Naive B cell (primary cell): ENCODE measurements around the gene GAP43. TPM values are rescaled to one million over a fixed set of nuclear protein-coding genes. Genes with fewer than 3 reads are reported as not detected.

Experiments
- ATAC-seq, 2 donors: fragments of 150-1000 bp; cut with Tn5 transposase; 2 replicates each; pipeline ENCODE4 v1.10.0; 2021; ENCODE audit warnings: low read depth in 2 of 2, mild to moderate bottlenecking in 2 of 2, moderate library complexity in 2 of 2
- DNase-seq: peaks from one replicate; pipeline ENCODE4 v3.0.0; 2022
- H3K27ac Mint-ChIP-seq, 6 donors: one replicate each; pipeline ENCODE4 v1.8.0; 2020 to 2022; ENCODE audit warnings: mild to moderate bottlenecking in 6 of 6, mixed read lengths in 6 of 6, moderate library complexity in 5 of 6, inconsistent platforms in 2 of 6
- H3K27me3 Mint-ChIP-seq, 3 donors: one replicate each; pipeline ENCODE4 v1.8.0; 2021 to 2022; ENCODE audit warnings: mixed read lengths in 3 of 3, mild to moderate bottlenecking in 1 of 3
- H3K36me3 Mint-ChIP-seq, 2 donors: one replicate each; pipeline ENCODE4 v1.8.0; 2020 to 2022; ENCODE audit warnings: mixed read lengths in 2 of 2, inconsistent platforms in 1 of 2, mild to moderate bottlenecking in 1 of 2
- H3K4me1 Mint-ChIP-seq, 3 donors: one replicate each; pipeline ENCODE4 v1.8.0; 2020 to 2022; ENCODE audit warnings: mixed read lengths in 3 of 3, inconsistent platforms in 1 of 3, mild to moderate bottlenecking in 1 of 3, moderate library complexity in 1 of 3
- H3K4me3 Mint-ChIP-seq, 8 donors: one replicate each; pipeline ENCODE4 v1.8.0; 2020 to 2022; ENCODE audit warnings: mild to moderate bottlenecking in 8 of 8, mixed read lengths in 8 of 8, moderate library complexity in 8 of 8, inconsistent platforms in 2 of 8
- H3K9me3 Mint-ChIP-seq, 7 donors: one replicate each; pipeline ENCODE4 v1.8.0; 2020 to 2022; ENCODE audit warnings: mixed read lengths in 7 of 7, mild to moderate bottlenecking in 5 of 7, inconsistent platforms in 2 of 7, moderate library complexity in 1 of 7
- polyA plus RNA-seq, 6 donors: library from polyadenylated mRNA; unstranded; fragments of 300-500 nt; fragmentation: Illumina TruSeq; gene quantifications; one replicate each; pipeline ENCODE4 v1.2.3, GENCODE V29; 2021; ENCODE audit warnings: low read depth in 6 of 6

GAP43 gene, protein sequence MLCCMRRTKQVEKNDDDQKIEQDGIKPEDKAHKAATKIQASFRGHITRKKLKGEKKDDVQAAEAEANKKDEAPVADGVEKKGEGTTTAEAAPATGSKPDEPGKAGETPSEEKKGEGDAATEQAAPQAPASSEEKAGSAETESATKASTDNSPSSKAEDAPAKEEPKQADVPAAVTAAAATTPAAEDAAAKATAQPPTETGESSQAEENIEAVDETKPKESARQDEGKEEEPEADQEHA
- polyA plus RNA-seq, result not detected

DNA sequence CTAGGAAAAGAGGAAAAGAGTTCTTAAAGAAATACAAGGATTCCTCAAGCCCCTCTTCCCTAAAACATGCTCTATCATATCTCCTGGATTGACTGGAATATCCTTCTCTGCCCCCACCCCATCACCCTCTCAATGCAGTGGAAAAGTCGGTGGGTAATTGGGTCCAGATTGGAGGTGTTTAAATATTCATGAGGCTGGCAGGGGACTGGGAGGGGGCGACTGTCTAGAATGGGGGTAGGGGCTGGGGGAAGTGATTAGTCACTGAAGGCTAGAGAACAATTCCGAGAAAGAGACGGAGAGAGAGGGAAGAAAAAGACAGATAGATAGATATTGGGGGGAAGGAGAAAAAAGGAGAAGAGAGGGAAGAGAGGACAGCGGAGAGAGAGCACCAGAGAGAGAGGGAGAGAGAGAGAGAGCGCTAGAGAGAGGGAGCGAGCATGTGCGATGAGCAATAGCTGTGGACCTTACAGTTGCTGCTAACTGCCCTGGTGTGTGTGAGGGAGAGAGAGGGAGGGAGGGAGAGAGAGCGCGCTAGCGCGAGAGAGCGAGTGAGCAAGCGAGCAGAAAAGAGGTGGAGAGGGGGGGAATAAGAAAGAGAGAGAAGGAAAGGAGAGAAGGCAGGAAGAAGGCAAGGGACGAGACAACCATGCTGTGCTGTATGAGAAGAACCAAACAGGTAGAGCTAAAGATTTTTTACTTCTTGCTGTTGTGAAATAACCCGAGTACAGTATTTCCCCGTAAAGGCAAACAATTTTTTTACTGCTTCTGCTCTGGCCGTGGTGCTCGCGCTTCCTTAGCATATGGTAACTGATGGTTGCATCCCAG, at the start of gene GAP43:
Gene GAP43, plus strand, starts transcription at position 467 of the 825 bp plus-strand sequence. Its CDS starts 180 bp downstream, at position 647.
- peak in 1 of 2 donors; percentile 21 for ATAC-seq
- Mint-ChIP-seq H3K9me3 (no peaks in the 10 kb centered on the region), H3K4me1 (peaks cover 5 to 16% (median 8%) of the 10 kb centered on the region in 3 donors), H3K36me3 (no peaks in the 10 kb centered on the region), H3K27me3 (peaks cover 33 to 52% (median 35%) of the 10 kb centered on the region in 3 donors), H3K4me3 (peak within 1 kb of the TSS in 3 of 8 donors; percentile 21 to 57 (median 37)), H3K27ac (no peak within 1 kb of the TSS)
- peak; percentile 0 for DNase-seq

DNA sequence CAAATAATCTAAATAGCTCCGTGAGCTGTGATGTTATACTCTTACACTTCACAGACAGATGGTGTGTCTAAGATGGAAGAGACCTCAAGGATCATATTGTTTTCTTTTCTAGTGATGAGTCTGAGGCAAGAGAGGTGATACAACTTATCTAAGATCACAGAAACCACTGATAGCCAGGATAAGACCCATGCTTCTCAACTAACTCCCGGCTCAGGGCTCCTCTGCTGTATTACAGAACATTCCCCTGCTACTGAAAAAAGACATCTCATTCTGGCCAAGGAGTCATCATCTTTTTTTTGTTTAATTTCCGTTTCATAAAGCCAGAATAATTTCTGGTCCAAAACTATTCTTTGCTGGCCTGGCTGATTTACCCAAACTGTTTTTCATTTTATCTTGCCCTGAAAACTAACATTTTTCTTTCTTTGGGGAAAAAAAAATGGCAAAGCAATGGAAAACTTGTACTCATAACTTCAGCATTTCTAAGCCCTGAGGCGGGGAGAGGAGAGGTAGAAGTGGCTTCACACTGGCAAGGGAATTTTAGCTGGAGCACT, 46.9 kb upstream of the GAP43 start:
- peaks cover 0 to 5% (median 0%) of the 10 kb centered on the region in 7 donors for H3K9me3 Mint-ChIP-seq
- peaks cover 11 to 23% (median 13%) of the 10 kb centered on the region in 3 donors for H3K27me3 Mint-ChIP-seq
- H3K4me1 Mint-ChIP-seq, result no peaks in the 10 kb centered on the region
- ATAC-seq (no peak), DNase-seq (no peak)
- H3K4me3 Mint-ChIP-seq, result no peak overlapping the region
- H3K27ac Mint-ChIP-seq, result no peak overlapping the region
- no peaks in the 10 kb centered on the region for H3K36me3 Mint-ChIP-seq

- DNase-seq, result no peak
- no peaks in the 10 kb centered on the region for H3K36me3 Mint-ChIP-seq
These were observed 46.3 kb upstream of the GAP43 start for GRCh38 chr3:115577000-115577399.

DNA sequence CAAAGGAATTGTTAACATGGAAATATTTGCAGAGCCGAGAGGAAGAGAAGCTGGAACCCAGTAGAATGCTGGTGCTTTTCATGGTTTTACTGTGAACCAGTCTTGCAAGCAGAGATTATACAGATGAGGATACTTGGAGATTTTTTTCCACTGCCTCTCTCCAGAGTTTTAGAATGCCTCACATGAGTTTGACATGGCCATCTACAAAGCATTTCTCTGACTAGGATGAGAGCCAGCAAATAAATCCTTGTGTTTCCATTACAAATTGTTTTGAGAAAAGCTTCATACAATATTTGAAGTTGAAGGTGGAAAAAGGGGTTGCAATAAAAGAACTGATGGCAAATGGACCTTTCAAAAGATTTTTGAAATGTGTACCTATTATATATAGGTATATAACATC, 45.0 kb upstream of the GAP43 start:
- no peak overlapping the region for H3K4me3 Mint-ChIP-seq
- H3K27me3 Mint-ChIP-seq, result peaks cover 16 to 29% (median 29%) of the 10 kb centered on the region in 3 donors
- no peaks in the 10 kb centered on the region for H3K9me3 Mint-ChIP-seq
- no peaks in the 10 kb centered on the region for H3K4me1 Mint-ChIP-seq
- ATAC-seq, result no peak
- H3K36me3 Mint-ChIP-seq, result no peaks in the 10 kb centered on the region
- no peak for DNase-seq
- no peak overlapping the region for H3K27ac Mint-ChIP-seq

More at GRCh38 chr3:115577000-115577399, 46.3 kb upstream of the GAP43 start:
- H3K9me3 Mint-ChIP-seq, result peaks cover 0 to 5% (median 0%) of the 10 kb centered on the region in 7 donors
- H3K27ac Mint-ChIP-seq, result no peak overlapping the region
- ATAC-seq, result no peak
- H3K4me3 Mint-ChIP-seq, result no peak overlapping the region
- H3K27me3 Mint-ChIP-seq, result peaks cover 11 to 23% (median 19%) of the 10 kb centered on the region in 3 donors
- no peaks in the 10 kb centered on the region for H3K4me1 Mint-ChIP-seq

- Mint-ChIP-seq H3K27me3 (peaks cover 6 to 26% (median 18%) of the 10 kb centered on the region in 3 donors), H3K27ac (no peak overlapping the region), H3K4me3 (no peak overlapping the region), H3K36me3 (no peaks in the 10 kb centered on the region), H3K9me3 (no peaks in the 10 kb centered on the region), H3K4me1 (no peaks in the 10 kb centered on the region)
- DNase-seq (no peak), ATAC-seq (no peak)
These were observed 42.7 kb upstream of the GAP43 start for GRCh38 chr3:115580566-115580965.

- no peaks in the 10 kb centered on the region for H3K4me1 Mint-ChIP-seq
- no peaks in the 10 kb centered on the region for H3K9me3 Mint-ChIP-seq
- DNase-seq, result no peak
- no peak for ATAC-seq
- no peak overlapping the region for H3K4me3 Mint-ChIP-seq
- H3K36me3 Mint-ChIP-seq, result no peaks in the 10 kb centered on the region
- H3K27ac Mint-ChIP-seq, result no peak overlapping the region
- peaks cover 5 to 20% (median 16%) of the 10 kb centered on the region in 3 donors for H3K27me3 Mint-ChIP-seq
These were observed 41.8 kb upstream of the GAP43 start for GRCh38 chr3:115581362-115582135.

GRCh38 chr3:115588201-115589115, 34.9 kb upstream of the GAP43 start:
- ATAC-seq (no peak), DNase-seq (no peak)
- H3K4me1 Mint-ChIP-seq, result no peaks in the 10 kb centered on the region
- H3K4me3 Mint-ChIP-seq, result no peak overlapping the region
- no peaks in the 10 kb centered on the region for H3K36me3 Mint-ChIP-seq
- H3K9me3 Mint-ChIP-seq, result peaks cover 0 to 5% (median 2%) of the 10 kb centered on the region in 7 donors
- peaks cover 4 to 22% (median 13%) of the 10 kb centered on the region in 3 donors for H3K27me3 Mint-ChIP-seq
- H3K27ac Mint-ChIP-seq, result no peak overlapping the region

- Mint-ChIP-seq H3K4me3 (no peak overlapping the region), H3K27ac (peak overlapping the region in 1 of 6 donors; percentile 28), H3K9me3 (peaks cover 7 to 29% (median 13%) of the 10 kb centered on the region in 7 donors), H3K36me3 (peaks cover 0 to 4% of the 10 kb centered on the region in 2 donors), H3K4me1 (no peaks in the 10 kb centered on the region), H3K27me3 (peaks cover 4 to 22% (median 13%) of the 10 kb centered on the region in 3 donors)
- ATAC-seq (no peak), DNase-seq (no peak)
These were observed 32.4 kb upstream of the GAP43 start for GRCh38 chr3:115590873-115591272.

- Mint-ChIP-seq H3K36me3 (peaks cover 0 to 4% of the 10 kb centered on the region in 2 donors), H3K27me3 (peaks cover 0 to 14% (median 13%) of the 10 kb centered on the region in 3 donors), H3K4me3 (no peak overlapping the region), H3K4me1 (no peaks in the 10 kb centered on the region), H3K27ac (peak overlapping the region in 1 of 6 donors; percentile 10), H3K9me3 (peaks cover 8 to 38% (median 13%) of the 10 kb centered on the region in 7 donors)
- DNase-seq (no peak), ATAC-seq (no peak)
These were observed 27.6 kb upstream of the GAP43 start for GRCh38 chr3:115595611-115596275.

GRCh38 chr3:115598216-115598615, 25.1 kb upstream of the GAP43 start:
- H3K4me1 Mint-ChIP-seq, result no peaks in the 10 kb centered on the region
- ATAC-seq (no peak), DNase-seq (no peak)
- H3K27me3 Mint-ChIP-seq, result peaks cover 9 to 24% (median 14%) of the 10 kb centered on the region in 3 donors
- H3K4me3 Mint-ChIP-seq, result no peak overlapping the region
- peaks cover 0 to 4% of the 10 kb centered on the region in 2 donors for H3K36me3 Mint-ChIP-seq
- no peak overlapping the region for H3K27ac Mint-ChIP-seq
- H3K9me3 Mint-ChIP-seq, result peaks cover 8 to 35% (median 12%) of the 10 kb centered on the region in 7 donors

- no peaks in the 10 kb centered on the region for H3K4me1 Mint-ChIP-seq
- H3K27me3 Mint-ChIP-seq, result peaks cover 7 to 24% (median 9%) of the 10 kb centered on the region in 3 donors
- H3K4me3 Mint-ChIP-seq, result no peak overlapping the region
- peaks cover 0 to 7% (median 0%) of the 10 kb centered on the region in 7 donors for H3K9me3 Mint-ChIP-seq
- ATAC-seq (no peak), DNase-seq (no peak)
- H3K27ac Mint-ChIP-seq, result no peak overlapping the region
- no peaks in the 10 kb centered on the region for H3K36me3 Mint-ChIP-seq
These were observed 21.1 kb upstream of the GAP43 start for GRCh38 chr3:115602194-115602593.

DNA sequence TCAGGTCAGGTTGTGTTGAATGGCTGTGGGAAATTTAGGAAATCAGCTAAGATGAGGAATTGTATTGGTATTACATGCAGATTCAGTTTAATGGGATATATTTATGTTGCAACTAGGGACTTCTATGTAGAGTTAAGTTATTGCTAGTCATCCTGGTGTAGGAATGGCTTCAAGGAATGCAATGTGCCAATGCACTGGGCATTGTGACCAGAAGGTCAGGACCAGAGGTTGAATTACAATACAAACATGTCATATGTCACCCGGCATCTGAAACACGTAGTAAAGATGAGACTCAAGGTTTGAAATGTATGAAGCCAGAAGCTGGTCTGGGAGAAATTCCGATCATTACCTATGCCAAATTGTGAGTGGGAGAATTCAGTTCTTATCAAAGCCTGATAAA, 11.7 kb upstream of the GAP43 start:
- peaks cover 17 to 34% (median 17%) of the 10 kb centered on the region in 3 donors for H3K27me3 Mint-ChIP-seq

More for the DNA sequence above, 11.7 kb upstream of the GAP43 start:
- no peak overlapping the region for H3K4me3 Mint-ChIP-seq
- H3K9me3 Mint-ChIP-seq, result peaks cover 0 to 12% (median 2%) of the 10 kb centered on the region in 7 donors
- ATAC-seq (no peak), DNase-seq (no peak)
- no peak overlapping the region for H3K27ac Mint-ChIP-seq
- H3K4me1 Mint-ChIP-seq, result no peaks in the 10 kb centered on the region
- H3K36me3 Mint-ChIP-seq, result no peaks in the 10 kb centered on the region
